HL-60 (cell line): ENCODE data around the gene TBX15.

Experiments used
- DNase-seq, 2 experiments: peaks; one replicate each; pipeline ENCODE4 v3.0.0-alpha.2; 2010 to 2020; ENCODE audit warnings: low read depth in 1 of 2, low spot score in 1 of 2
- H3K27ac ChIP-seq: fragments of 250-450 bp; sonication (Bioruptor Pico); replicated peaks from 2 replicates; pipeline ENCODE4 v1.5.1; 2020; ENCODE audit warnings: mild to moderate bottlenecking, moderate library complexity
- H3K27me3 ChIP-seq: fragments of 250-450 bp; sonication (Bioruptor Pico); 2 replicates; pipeline ENCODE4 v1.5.1; 2021; ENCODE audit warnings: mild to moderate bottlenecking, moderate library complexity; ENCODE audit not compliant: insufficient read depth, poor library complexity, severe bottlenecking
- H3K4me3 ChIP-seq: replicated peaks from 2 replicates; pipeline ENCODE4 v1.5.1; 2011; ENCODE audit warnings: mild to moderate bottlenecking, control low read depth, low read length; ENCODE audit not compliant: insufficient read depth
- GABPA ChIP-seq: IDR thresholded peaks from 2 replicates; pipeline ENCODE4 v1.6.1; 2012; ENCODE audit warnings: low read depth
- POLR2AphosphoS5 ChIP-seq: IDR thresholded peaks from 2 replicates; pipeline ENCODE4 v1.6.1; 2012; ENCODE audit warnings: low read depth
- SPI1 ChIP-seq: IDR thresholded peaks from 2 replicates; pipeline ENCODE4 v1.6.1; 2012; ENCODE audit warnings: low read depth, mild to moderate bottlenecking, borderline replicate concordance
- TF ChIP-seq, protein P1 (sequence below): IDR thresholded peaks from one replicate; pipeline ENCODE4 v1.5.1; 2011; ENCODE audit warnings: low read length, control low read depth, inconsistent platforms; ENCODE audit not compliant: insufficient read depth
- TF ChIP-seq, protein P2 (sequence below): IDR thresholded peaks from 2 replicates; pipeline ENCODE4 v1.6.1; 2012; ENCODE audit warnings: low read depth; ENCODE audit not compliant: insufficient replicate concordance

Gene TBX15

DNA sequence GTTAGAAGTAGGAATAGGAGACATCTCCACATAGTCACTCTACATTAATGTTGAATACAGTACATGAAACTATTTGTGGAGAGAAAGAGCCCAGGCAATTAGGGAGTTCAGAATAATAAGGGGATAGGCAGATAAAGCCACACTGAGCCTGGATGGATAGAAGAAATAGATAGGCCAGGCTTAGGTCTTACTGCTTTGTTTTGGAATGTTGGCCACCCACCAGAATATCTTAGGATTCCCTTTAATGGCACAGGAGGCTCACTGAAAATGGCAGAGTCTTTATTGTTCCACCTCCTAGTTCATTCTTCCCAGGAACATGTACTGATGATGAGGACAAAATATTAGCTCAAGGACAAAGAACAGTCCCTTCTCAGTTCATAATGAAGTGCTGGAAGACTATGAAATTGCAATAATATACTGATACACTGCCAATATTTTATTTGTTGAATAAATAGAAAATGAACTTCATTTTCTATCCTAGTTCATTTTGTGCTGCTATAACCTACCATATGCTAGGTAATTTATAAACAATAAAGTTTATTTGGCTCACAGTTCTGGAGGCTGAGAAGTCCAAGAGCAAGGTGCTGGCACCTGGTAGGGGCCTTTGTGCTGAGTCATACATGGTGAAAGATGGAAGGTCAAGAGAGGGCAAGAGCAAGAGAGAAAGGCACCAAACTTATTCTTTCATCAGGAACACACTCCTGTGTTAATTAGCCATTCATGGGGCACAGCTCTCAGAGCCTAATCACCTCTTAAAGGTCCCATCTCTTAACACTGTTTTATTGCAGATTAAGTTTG lies 87.3 kb downstream of the TBX15 start:
- TF ChIP-seq, protein P1, sequence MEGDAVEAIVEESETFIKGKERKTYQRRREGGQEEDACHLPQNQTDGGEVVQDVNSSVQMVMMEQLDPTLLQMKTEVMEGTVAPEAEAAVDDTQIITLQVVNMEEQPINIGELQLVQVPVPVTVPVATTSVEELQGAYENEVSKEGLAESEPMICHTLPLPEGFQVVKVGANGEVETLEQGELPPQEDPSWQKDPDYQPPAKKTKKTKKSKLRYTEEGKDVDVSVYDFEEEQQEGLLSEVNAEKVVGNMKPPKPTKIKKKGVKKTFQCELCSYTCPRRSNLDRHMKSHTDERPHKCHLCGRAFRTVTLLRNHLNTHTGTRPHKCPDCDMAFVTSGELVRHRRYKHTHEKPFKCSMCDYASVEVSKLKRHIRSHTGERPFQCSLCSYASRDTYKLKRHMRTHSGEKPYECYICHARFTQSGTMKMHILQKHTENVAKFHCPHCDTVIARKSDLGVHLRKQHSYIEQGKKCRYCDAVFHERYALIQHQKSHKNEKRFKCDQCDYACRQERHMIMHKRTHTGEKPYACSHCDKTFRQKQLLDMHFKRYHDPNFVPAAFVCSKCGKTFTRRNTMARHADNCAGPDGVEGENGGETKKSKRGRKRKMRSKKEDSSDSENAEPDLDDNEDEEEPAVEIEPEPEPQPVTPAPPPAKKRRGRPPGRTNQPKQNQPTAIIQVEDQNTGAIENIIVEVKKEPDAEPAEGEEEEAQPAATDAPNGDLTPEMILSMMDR = no peak
- no peak for TF ChIP-seq POLR2AphosphoS5
- TF ChIP-seq SPI1 = no peak
- DNase-seq = no peak
- Histone ChIP-seq H3K27ac (no peak overlapping the region), H3K27me3 (no peaks in the 10 kb centered on the region), H3K4me3 (no peak overlapping the region)

DNA sequence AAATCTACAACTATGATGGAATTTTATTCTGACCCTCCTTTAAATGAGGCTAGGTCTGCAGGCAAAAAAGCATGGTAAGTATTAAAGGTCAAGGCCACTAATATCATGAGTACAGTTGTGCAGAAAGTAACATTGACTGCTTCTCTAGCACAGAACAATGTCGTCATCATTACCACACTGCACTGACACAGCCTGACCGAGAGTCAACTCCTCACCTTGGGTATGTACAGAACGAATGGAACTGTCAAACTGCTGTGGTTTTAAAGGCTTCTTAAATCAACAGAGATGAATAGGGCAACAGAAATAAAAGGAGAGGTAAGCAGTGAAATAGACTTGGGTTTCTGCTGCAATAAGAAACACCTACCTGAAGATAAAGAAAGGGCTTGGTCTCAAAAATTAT lies 88.8 kb downstream of the TBX15 start:
- Histone ChIP-seq H3K27ac (no peak overlapping the region), H3K4me3 (no peak overlapping the region), H3K27me3 (no peaks in the 10 kb centered on the region)
- TF ChIP-seq GABPA = no peak
- TF ChIP-seq, protein P1 = no peak
- no peak for TF ChIP-seq POLR2AphosphoS5
- TF ChIP-seq, protein P2, sequence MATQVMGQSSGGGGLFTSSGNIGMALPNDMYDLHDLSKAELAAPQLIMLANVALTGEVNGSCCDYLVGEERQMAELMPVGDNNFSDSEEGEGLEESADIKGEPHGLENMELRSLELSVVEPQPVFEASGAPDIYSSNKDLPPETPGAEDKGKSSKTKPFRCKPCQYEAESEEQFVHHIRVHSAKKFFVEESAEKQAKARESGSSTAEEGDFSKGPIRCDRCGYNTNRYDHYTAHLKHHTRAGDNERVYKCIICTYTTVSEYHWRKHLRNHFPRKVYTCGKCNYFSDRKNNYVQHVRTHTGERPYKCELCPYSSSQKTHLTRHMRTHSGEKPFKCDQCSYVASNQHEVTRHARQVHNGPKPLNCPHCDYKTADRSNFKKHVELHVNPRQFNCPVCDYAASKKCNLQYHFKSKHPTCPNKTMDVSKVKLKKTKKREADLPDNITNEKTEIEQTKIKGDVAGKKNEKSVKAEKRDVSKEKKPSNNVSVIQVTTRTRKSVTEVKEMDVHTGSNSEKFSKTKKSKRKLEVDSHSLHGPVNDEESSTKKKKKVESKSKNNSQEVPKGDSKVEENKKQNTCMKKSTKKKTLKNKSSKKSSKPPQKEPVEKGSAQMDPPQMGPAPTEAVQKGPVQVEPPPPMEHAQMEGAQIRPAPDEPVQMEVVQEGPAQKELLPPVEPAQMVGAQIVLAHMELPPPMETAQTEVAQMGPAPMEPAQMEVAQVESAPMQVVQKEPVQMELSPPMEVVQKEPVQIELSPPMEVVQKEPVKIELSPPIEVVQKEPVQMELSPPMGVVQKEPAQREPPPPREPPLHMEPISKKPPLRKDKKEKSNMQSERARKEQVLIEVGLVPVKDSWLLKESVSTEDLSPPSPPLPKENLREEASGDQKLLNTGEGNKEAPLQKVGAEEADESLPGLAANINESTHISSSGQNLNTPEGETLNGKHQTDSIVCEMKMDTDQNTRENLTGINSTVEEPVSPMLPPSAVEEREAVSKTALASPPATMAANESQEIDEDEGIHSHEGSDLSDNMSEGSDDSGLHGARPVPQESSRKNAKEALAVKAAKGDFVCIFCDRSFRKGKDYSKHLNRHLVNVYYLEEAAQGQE = no peak
- no peak for TF ChIP-seq SPI1
- DNase-seq = no peak

DNA sequence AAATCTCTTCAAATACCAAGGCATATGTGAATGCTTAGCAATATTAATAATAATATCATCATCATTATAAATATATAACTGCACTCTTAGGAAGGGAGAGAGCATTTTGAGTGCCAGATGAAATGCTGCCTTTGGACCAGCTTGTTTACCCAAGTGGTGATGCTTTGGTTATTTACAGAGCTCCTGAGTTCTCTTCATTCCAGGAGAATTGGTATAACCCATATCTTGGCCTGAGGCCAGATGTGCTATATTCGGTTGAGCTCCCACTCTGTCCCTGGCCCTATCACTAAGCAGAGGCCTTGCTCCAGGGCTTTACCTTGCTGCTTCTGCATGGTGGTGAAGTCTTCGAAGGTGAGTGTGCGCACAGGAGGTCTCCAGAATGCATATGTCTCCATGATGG lies 89.4 kb downstream of the TBX15 start:
- no peak overlapping the region for H3K27ac ChIP-seq
- DNase-seq = no peak
- no peak for TF ChIP-seq SPI1
- TF ChIP-seq, protein P2 = no peak
- TF ChIP-seq, protein P1 = no peak
- TF ChIP-seq GABPA = no peak
- no peak for TF ChIP-seq POLR2AphosphoS5
- no peak overlapping the region for H3K4me3 ChIP-seq
- no peaks in the 10 kb centered on the region for H3K27me3 ChIP-seq

DNA sequence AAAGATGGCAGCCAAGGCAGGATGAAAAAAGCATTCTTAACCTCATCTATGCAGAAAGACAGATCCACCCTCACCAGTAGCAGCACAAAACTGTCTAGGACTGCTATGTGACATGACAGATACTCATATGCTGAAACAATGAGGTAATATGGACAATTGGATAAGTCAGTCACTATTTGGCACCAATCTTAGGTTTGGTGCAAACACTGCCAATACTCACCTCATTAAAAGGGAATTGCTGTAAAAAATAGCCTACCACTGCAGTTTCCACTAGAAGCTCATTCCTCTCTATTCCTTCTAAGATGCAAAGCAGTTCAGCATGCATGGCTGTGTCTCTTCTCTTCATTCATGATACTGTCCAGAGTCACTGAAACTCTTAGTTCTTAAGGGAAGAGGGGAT lies 91.7 kb downstream of the TBX15 start:
- TF ChIP-seq SPI1 = no peak
- TF ChIP-seq POLR2AphosphoS5 = no peak
- TF ChIP-seq GABPA = no peak
- TF ChIP-seq, protein P2 = no peak
- TF ChIP-seq, protein P1 = no peak
- no peak overlapping the region for H3K27ac ChIP-seq
- no peak for DNase-seq
- H3K27me3 ChIP-seq = no peaks in the 10 kb centered on the region
- no peak overlapping the region for H3K4me3 ChIP-seq
